Liver (tissue), 9 donors: ENCODE measurements around the gene STRIT1. TPM values are rescaled to one million over a fixed set of nuclear protein-coding genes. Genes with fewer than 3 reads are reported as not detected.
"Not testable (repeated sequence)": the region's sequence is repeated elsewhere in the genome, so short reads cannot be mapped to it uniquely, and the experiment has no call there.

Experiments
- DNase-seq: peaks from one replicate; pipeline ENCODE4 v3.0.0-alpha.2; 2017; ENCODE audit warnings: low spot score
- H3K27ac ChIP-seq, 2 donors: one replicate each; pipeline ENCODE4 v1.7.0; 2013; ENCODE audit warnings: inconsistent platforms in 2 of 2, low read length in 2 of 2, control low read depth in 1 of 2, low read depth in 1 of 2, mild to moderate bottlenecking in 1 of 2
- H3K27me3 ChIP-seq, 4 donors: one replicate each; pipeline versions ENCODE4 v1.6.1 to v1.7.0; 2013; ENCODE audit warnings: low read length in 3 of 4, inconsistent platforms in 1 of 4, mild to moderate bottlenecking in 1 of 4, moderate library complexity in 1 of 4; ENCODE audit not compliant: control insufficient read depth in 4 of 4, insufficient read depth in 4 of 4
- H3K36me3 ChIP-seq, 4 donors: one replicate each; pipeline versions ENCODE4 v1.6.1 to v1.7.0; 2013; ENCODE audit warnings: low read length in 3 of 4, mild to moderate bottlenecking in 3 of 4, low read depth in 1 of 4, moderate library complexity in 1 of 4; ENCODE audit not compliant: control insufficient read depth in 4 of 4, insufficient read depth in 3 of 4
- H3K4me1 ChIP-seq, 4 donors: one replicate each; pipeline versions ENCODE4 v1.6.1 to v1.7.0; 2013; ENCODE audit warnings: low read length in 3 of 4, mild to moderate bottlenecking in 3 of 4, moderate library complexity in 1 of 4; ENCODE audit not compliant: control insufficient read depth in 4 of 4, insufficient read depth in 4 of 4
- H3K4me3 ChIP-seq, 3 donors: one replicate each; pipeline versions ENCODE4 v1.6.1 to v1.7.0; 2013; ENCODE audit warnings: low read length in 3 of 3, control low read depth in 1 of 3, low read depth in 1 of 3, mild to moderate bottlenecking in 1 of 3
- H3K9ac ChIP-seq, 2 donors: one replicate each; pipeline ENCODE4 v1.7.0; 2013; ENCODE audit warnings: low read length in 2 of 2, mild to moderate bottlenecking in 2 of 2, moderate library complexity in 2 of 2, control low read depth in 1 of 2, low read depth in 1 of 2
- H3K9me3 ChIP-seq, 4 donors: one replicate each; pipeline versions ENCODE4 v1.6.1 to v1.7.0; 2013; ENCODE audit warnings: low read length in 3 of 4; ENCODE audit not compliant: control insufficient read depth in 4 of 4
- FOXA1 ChIP-seq: IDR thresholded peaks from 2 replicates; pipeline ENCODE4 v1.6.1; 2016; ENCODE audit warnings: antibody characterized with exemption
- FOXA2 ChIP-seq: IDR thresholded peaks from 2 replicates; pipeline ENCODE4 v1.6.1; 2016; ENCODE audit warnings: antibody characterized with exemption
- GABPA ChIP-seq, 2 donors: IDR thresholded peaks in 1 of 2; conservative IDR thresholded peaks in 1 of 2; 2 replicates each; pipeline ENCODE4 v1.6.1; 2016; ENCODE audit warnings: antibody characterized with exemption in 2 of 2, mild to moderate bottlenecking in 1 of 2, moderate library complexity in 1 of 2
- HNF4A ChIP-seq, 2 donors: conservative IDR thresholded peaks; 2 replicates each; pipeline ENCODE4 v1.6.1; 2016; ENCODE audit warnings: antibody characterized with exemption in 2 of 2, mild to moderate bottlenecking in 2 of 2
- HNF4G ChIP-seq: IDR thresholded peaks from 2 replicates; pipeline ENCODE4 v1.6.1; 2016; ENCODE audit warnings: antibody characterized with exemption
- NR2F2 ChIP-seq: IDR thresholded peaks from 2 replicates; pipeline ENCODE4 v1.6.1; 2016; ENCODE audit warnings: antibody characterized with exemption
- RXRA ChIP-seq, 2 donors: IDR thresholded peaks; 2 replicates each; pipeline ENCODE4 v1.6.1; 2017 to 2018; ENCODE audit warnings: antibody characterized with exemption in 2 of 2, mild to moderate bottlenecking in 1 of 2
- SP1 ChIP-seq: IDR thresholded peaks from 2 replicates; pipeline ENCODE4 v1.6.1; 2018; ENCODE audit warnings: antibody characterized with exemption, mild to moderate bottlenecking
- YY1 ChIP-seq: IDR thresholded peaks from 2 replicates; pipeline ENCODE4 v1.6.1; 2016; ENCODE audit warnings: antibody characterized with exemption, mild to moderate bottlenecking
- WGBS: extraction: QIAGEN DNeasy Blood & Tissue Kit; methylation state at CpG from one replicate; pipeline ENCODE4 v1.1.7; 2013; 5-methylcytosine and 5-hydroxymethylcytosine counted together
- polyA plus RNA-seq, 2 donors: library from polyadenylated mRNA; stranded (reverse) in 1 of 2; unstranded in 1 of 2; fragments of 200-250 nt in 1 of 2; fragments of >200 nt in 1 of 2; fragmentation: Nextera tagmentation in 1 of 2; extraction: Ambion mirVana in 1 of 2; gene quantifications; one replicate each; pipeline versions ENCODE4 v1.2.1 to v1.2.3, GENCODE V29; 2013 to 2015
- total RNA-seq, 2 donors: library from RNA; depleted of rRNA; stranded (reverse); fragments of >200 nt; gene quantifications; one replicate each; pipeline ENCODE4 v1.2.3, GENCODE V29; 2014
- TF ChIP-seq, protein P1 (sequence below): IDR thresholded peaks from 2 replicates; pipeline ENCODE4 v1.6.1; 2016; ENCODE audit warnings: antibody characterized with exemption
- TF ChIP-seq, protein P2 (sequence below): IDR thresholded peaks from 2 replicates; pipeline ENCODE4 v1.6.1; 2016; ENCODE audit warnings: antibody characterized with exemption
- TF ChIP-seq, protein P3 (sequence below): IDR thresholded peaks from 2 replicates; pipeline ENCODE4 v1.6.1; 2016; ENCODE audit warnings: antibody characterized with exemption, mild to moderate bottlenecking
- TF ChIP-seq, protein P4 (sequence below): IDR thresholded peaks from 2 replicates; pipeline ENCODE4 v1.6.1; 2016; ENCODE audit warnings: antibody characterized with exemption
- TF ChIP-seq, protein P5 (sequence below): fragments of 150-350 bp; IDR thresholded peaks from 2 replicates; pipeline ENCODE4 v1.5.1; 2017; ENCODE audit warnings: improper control_type of control experiment, low read depth, low read length; ENCODE audit not compliant: missing input control
- donor health status: healthy.
- donor health status: healthy.
- donor health status: healthy.
- donor health status: healthy.
- donor health status: healthy.

STRIT1 gene
- total and polyA plus RNA-seq, 4 donors = not detected

DNA sequence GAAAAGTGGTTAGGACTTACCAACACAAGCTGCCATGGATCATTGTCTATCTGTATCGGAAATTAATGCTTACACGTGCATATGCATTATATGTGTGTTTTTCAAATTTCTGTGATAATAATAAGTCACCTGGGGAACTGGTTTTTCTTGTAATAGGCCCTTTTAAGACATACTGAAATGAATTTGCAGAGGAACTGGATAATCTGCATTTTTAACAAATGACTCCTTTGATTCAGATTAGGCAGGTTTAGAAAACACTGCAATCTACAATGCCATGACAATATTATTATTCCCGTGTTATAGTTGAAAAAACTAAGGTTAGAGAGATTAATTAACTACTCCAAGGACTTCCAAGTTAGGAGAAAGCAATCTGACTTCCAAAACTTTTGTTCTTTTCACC is 23.4 kb downstream of the STRIT1 start:
- Histone ChIP-seq H3K27ac (no peak overlapping the region), H3K4me3 (no peak overlapping the region), H3K36me3 (no peaks in the 10 kb centered on the region), H3K9me3 (no peaks in the 10 kb centered on the region), H3K4me1 (no peaks in the 10 kb centered on the region), H3K9ac (no peak overlapping the region), H3K27me3 (no peaks in the 10 kb centered on the region)
- 85% methylated on average over 3 of the region's 3 CpGs for WGBS
- DNase-seq = no peak
- TF ChIP-seq GABPA (IDR thresholded peaks at IDR 0.05 in 1 of 2, conservative IDR thresholded peaks at IDR 0.05 in 1 of 2) = no peak
- no peak for TF ChIP-seq RXRA (IDR thresholded peaks at IDR 0.05)
- no peak for TF ChIP-seq NR2F2
- TF ChIP-seq, protein P1, sequence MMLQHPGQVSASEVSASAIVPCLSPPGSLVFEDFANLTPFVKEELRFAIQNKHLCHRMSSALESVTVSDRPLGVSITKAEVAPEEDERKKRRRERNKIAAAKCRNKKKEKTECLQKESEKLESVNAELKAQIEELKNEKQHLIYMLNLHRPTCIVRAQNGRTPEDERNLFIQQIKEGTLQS = no peak
- no peak for TF ChIP-seq HNF4G
- TF ChIP-seq FOXA1 = no peak
- TF ChIP-seq FOXA2 = no peak
- TF ChIP-seq, protein P2, sequence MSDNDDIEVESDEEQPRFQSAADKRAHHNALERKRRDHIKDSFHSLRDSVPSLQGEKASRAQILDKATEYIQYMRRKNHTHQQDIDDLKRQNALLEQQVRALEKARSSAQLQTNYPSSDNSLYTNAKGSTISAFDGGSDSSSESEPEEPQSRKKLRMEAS = no peak
- TF ChIP-seq, protein P3, sequence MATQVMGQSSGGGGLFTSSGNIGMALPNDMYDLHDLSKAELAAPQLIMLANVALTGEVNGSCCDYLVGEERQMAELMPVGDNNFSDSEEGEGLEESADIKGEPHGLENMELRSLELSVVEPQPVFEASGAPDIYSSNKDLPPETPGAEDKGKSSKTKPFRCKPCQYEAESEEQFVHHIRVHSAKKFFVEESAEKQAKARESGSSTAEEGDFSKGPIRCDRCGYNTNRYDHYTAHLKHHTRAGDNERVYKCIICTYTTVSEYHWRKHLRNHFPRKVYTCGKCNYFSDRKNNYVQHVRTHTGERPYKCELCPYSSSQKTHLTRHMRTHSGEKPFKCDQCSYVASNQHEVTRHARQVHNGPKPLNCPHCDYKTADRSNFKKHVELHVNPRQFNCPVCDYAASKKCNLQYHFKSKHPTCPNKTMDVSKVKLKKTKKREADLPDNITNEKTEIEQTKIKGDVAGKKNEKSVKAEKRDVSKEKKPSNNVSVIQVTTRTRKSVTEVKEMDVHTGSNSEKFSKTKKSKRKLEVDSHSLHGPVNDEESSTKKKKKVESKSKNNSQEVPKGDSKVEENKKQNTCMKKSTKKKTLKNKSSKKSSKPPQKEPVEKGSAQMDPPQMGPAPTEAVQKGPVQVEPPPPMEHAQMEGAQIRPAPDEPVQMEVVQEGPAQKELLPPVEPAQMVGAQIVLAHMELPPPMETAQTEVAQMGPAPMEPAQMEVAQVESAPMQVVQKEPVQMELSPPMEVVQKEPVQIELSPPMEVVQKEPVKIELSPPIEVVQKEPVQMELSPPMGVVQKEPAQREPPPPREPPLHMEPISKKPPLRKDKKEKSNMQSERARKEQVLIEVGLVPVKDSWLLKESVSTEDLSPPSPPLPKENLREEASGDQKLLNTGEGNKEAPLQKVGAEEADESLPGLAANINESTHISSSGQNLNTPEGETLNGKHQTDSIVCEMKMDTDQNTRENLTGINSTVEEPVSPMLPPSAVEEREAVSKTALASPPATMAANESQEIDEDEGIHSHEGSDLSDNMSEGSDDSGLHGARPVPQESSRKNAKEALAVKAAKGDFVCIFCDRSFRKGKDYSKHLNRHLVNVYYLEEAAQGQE = no peak
- TF ChIP-seq HNF4A (conservative IDR thresholded peaks at IDR 0.05) = no peak
- TF ChIP-seq, protein P4, sequence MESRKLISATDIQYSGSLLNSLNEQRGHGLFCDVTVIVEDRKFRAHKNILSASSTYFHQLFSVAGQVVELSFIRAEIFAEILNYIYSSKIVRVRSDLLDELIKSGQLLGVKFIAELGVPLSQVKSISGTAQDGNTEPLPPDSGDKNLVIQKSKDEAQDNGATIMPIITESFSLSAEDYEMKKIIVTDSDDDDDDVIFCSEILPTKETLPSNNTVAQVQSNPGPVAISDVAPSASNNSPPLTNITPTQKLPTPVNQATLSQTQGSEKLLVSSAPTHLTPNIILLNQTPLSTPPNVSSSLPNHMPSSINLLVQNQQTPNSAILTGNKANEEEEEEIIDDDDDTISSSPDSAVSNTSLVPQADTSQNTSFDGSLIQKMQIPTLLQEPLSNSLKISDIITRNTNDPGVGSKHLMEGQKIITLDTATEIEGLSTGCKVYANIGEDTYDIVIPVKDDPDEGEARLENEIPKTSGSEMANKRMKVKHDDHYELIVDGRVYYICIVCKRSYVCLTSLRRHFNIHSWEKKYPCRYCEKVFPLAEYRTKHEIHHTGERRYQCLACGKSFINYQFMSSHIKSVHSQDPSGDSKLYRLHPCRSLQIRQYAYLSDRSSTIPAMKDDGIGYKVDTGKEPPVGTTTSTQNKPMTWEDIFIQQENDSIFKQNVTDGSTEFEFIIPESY = no peak
- TF ChIP-seq SP1 = no peak
- no peak for TF ChIP-seq YY1
- TF ChIP-seq, protein P5, sequence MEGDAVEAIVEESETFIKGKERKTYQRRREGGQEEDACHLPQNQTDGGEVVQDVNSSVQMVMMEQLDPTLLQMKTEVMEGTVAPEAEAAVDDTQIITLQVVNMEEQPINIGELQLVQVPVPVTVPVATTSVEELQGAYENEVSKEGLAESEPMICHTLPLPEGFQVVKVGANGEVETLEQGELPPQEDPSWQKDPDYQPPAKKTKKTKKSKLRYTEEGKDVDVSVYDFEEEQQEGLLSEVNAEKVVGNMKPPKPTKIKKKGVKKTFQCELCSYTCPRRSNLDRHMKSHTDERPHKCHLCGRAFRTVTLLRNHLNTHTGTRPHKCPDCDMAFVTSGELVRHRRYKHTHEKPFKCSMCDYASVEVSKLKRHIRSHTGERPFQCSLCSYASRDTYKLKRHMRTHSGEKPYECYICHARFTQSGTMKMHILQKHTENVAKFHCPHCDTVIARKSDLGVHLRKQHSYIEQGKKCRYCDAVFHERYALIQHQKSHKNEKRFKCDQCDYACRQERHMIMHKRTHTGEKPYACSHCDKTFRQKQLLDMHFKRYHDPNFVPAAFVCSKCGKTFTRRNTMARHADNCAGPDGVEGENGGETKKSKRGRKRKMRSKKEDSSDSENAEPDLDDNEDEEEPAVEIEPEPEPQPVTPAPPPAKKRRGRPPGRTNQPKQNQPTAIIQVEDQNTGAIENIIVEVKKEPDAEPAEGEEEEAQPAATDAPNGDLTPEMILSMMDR = no peak

DNA sequence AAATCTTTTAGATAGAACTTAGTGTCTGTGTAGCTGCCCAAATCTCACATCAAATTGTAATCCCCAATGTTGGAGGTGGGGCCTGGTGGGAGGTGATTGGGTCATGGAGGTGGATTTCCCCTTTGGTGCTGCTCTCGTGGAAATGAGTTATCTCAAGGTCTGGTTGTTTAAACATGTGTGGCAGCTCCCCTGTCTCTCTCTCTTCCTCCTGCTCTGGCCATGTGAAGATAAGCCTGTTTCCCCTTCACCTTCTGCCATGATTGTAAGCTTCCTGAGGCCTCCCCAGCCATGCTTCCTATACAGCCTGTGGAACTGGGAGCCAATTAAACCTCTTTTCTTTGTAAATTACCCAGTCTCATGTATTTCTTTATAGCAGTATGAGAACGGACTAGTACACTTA is 30.6 kb downstream of the STRIT1 start:
- not testable (repeated sequence) for H3K9me3 ChIP-seq, H3K36me3 ChIP-seq, H3K4me3 ChIP-seq, H3K9ac ChIP-seq, DNase-seq, H3K4me1 ChIP-seq, H3K27me3 ChIP-seq, H3K27ac ChIP-seq
- WGBS = 63% methylated on average over 2 of the region's 2 CpGs
